Stimulated activated memory B cell treated with anti-CD40 and anti-IgM and Interleukin-4, amounts not matched to agents 10 μg/mL and 1 μg/mL and 100 μg/mL, for 72 hours (primary cell): ENCODE results near the gene TAOK1.
"Not testable (repeated sequence)": the region's sequence is repeated elsewhere in the genome, so short reads cannot be mapped to it uniquely, and the experiment has no call there.

ENCODE experiments used
- ATAC-seq: fragments of 150-1000 bp; cut with Tn5 transposase; 2 replicates; pipeline ENCODE4 v1.10.0; 2021
- H3K27ac Mint-ChIP-seq: one replicate; pipeline ENCODE4 v1.8.0; 2022; ENCODE audit warnings: mild to moderate bottlenecking, mixed read lengths
- H3K27me3 Mint-ChIP-seq: one replicate; pipeline ENCODE4 v1.8.0; 2022; ENCODE audit warnings: mixed read lengths
- H3K36me3 Mint-ChIP-seq: one replicate; pipeline ENCODE4 v1.8.0; 2022; ENCODE audit warnings: mixed read lengths
- H3K4me1 Mint-ChIP-seq: one replicate; pipeline ENCODE4 v1.8.0; 2022; ENCODE audit warnings: mixed read lengths
- H3K4me3 Mint-ChIP-seq: one replicate; pipeline ENCODE4 v1.8.0; 2022; ENCODE audit warnings: mild to moderate bottlenecking, moderate library complexity, mixed read lengths
- H3K9me3 Mint-ChIP-seq: one replicate; pipeline ENCODE4 v1.8.0; 2022; ENCODE audit warnings: mixed read lengths

Gene TAOK1

GRCh38 chr17:29389982-29390850 is at the start of gene TAOK1:
Gene TAOK1, plus strand, starts transcription at chr17:29390363. Its CDS starts 61,186 bp downstream, at chr17:29451549.
- peak within 1 kb of the TSS; percentile 96 for H3K4me3 Mint-ChIP-seq
- ATAC-seq, result peak; percentile 98
- H3K4me1 Mint-ChIP-seq, result peaks cover 45% of the 10 kb centered on the region
- no peaks in the 10 kb centered on the region for H3K27me3 Mint-ChIP-seq
- no peaks in the 10 kb centered on the region for H3K9me3 Mint-ChIP-seq
- no peaks in the 10 kb centered on the region for H3K36me3 Mint-ChIP-seq
- peak within 1 kb of the TSS; percentile 87 for H3K27ac Mint-ChIP-seq

- no peaks in the 10 kb centered on the region for H3K36me3 Mint-ChIP-seq
- no peak overlapping the region for H3K4me3 Mint-ChIP-seq
- H3K4me1 Mint-ChIP-seq, result peaks cover 7% of the 10 kb centered on the region
- no peak overlapping the region for H3K27ac Mint-ChIP-seq
- peaks cover 8% of the 10 kb centered on the region for H3K27me3 Mint-ChIP-seq
- ATAC-seq, result no peak
- no peaks in the 10 kb centered on the region for H3K9me3 Mint-ChIP-seq
Observed at GRCh38 chr17:29341726-29342125, 48.4 kb upstream of the TAOK1 start.

GRCh38 chr17:29342158-29342765 is 47.9 kb upstream of the TAOK1 start:
- Mint-ChIP-seq H3K27ac (no peak overlapping the region), H3K4me1 (peaks cover 7% of the 10 kb centered on the region), H3K4me3 (no peak overlapping the region), H3K36me3 (no peaks in the 10 kb centered on the region), H3K27me3 (peaks cover 8% of the 10 kb centered on the region), H3K9me3 (no peaks in the 10 kb centered on the region)
- peak; percentile 67 for ATAC-seq

- Mint-ChIP-seq H3K9me3 (no peaks in the 10 kb centered on the region), H3K27me3 (peaks cover 8% of the 10 kb centered on the region), H3K4me1 (peaks cover 7% of the 10 kb centered on the region), H3K27ac (no peak overlapping the region), H3K36me3 (no peaks in the 10 kb centered on the region), H3K4me3 (no peak overlapping the region)
- no peak for ATAC-seq
Observed at GRCh38 chr17:29344201-29344856, 45.8 kb upstream of the TAOK1 start.

GRCh38 chr17:29345066-29345465 is 45.1 kb upstream of the TAOK1 start:
- Mint-ChIP-seq H3K36me3 (no peaks in the 10 kb centered on the region), H3K27me3 (peaks cover 8% of the 10 kb centered on the region), H3K27ac (no peak overlapping the region), H3K9me3 (no peaks in the 10 kb centered on the region), H3K4me1 (peaks cover 7% of the 10 kb centered on the region), H3K4me3 (no peak overlapping the region)
- no peak for ATAC-seq

GRCh38 chr17:29345470-29345869 is 44.7 kb upstream of the TAOK1 start:
- not testable (repeated sequence) for H3K27me3 Mint-ChIP-seq, ATAC-seq, H3K27ac Mint-ChIP-seq, H3K9me3 Mint-ChIP-seq, H3K36me3 Mint-ChIP-seq, H3K4me3 Mint-ChIP-seq, H3K4me1 Mint-ChIP-seq

- H3K36me3 Mint-ChIP-seq, result no peaks in the 10 kb centered on the region
- peaks cover 7% of the 10 kb centered on the region for H3K4me1 Mint-ChIP-seq
- no peak for ATAC-seq
- H3K27ac Mint-ChIP-seq, result no peak overlapping the region
- H3K4me3 Mint-ChIP-seq, result no peak overlapping the region
- H3K9me3 Mint-ChIP-seq, result no peaks in the 10 kb centered on the region
- H3K27me3 Mint-ChIP-seq, result peaks cover 8% of the 10 kb centered on the region
Observed at GRCh38 chr17:29346462-29346861, 43.7 kb upstream of the TAOK1 start.

GRCh38 chr17:29347831-29348629 is 42.1 kb upstream of the TAOK1 start:
- Mint-ChIP-seq H3K9me3 (no peaks in the 10 kb centered on the region), H3K27ac (no peak overlapping the region), H3K4me1 (no peaks in the 10 kb centered on the region)

GRCh38 chr17:29349409-29349808 is 40.8 kb upstream of the TAOK1 start:
- no peak overlapping the region for H3K27ac Mint-ChIP-seq
- no peaks in the 10 kb centered on the region for H3K4me1 Mint-ChIP-seq
- peaks cover 8% of the 10 kb centered on the region for H3K27me3 Mint-ChIP-seq
- H3K9me3 Mint-ChIP-seq, result no peaks in the 10 kb centered on the region
- H3K36me3 Mint-ChIP-seq, result no peaks in the 10 kb centered on the region
- H3K4me3 Mint-ChIP-seq, result no peak overlapping the region
- ATAC-seq, result no peak

More at GRCh38 chr17:29347831-29348629, 42.1 kb upstream of the TAOK1 start:
- no peaks in the 10 kb centered on the region for H3K36me3 Mint-ChIP-seq
- ATAC-seq, result no peak
- H3K4me3 Mint-ChIP-seq, result no peak overlapping the region
- peaks cover 8% of the 10 kb centered on the region for H3K27me3 Mint-ChIP-seq

- Mint-ChIP-seq H3K4me3 (no peak overlapping the region), H3K36me3 (no peaks in the 10 kb centered on the region), H3K27ac (no peak overlapping the region), H3K9me3 (no peaks in the 10 kb centered on the region), H3K27me3 (no peaks in the 10 kb centered on the region), H3K4me1 (peaks cover 4% of the 10 kb centered on the region)
- no peak for ATAC-seq
Observed at GRCh38 chr17:29352146-29352545, 38.0 kb upstream of the TAOK1 start.

GRCh38 chr17:29357232-29357631 is 32.9 kb upstream of the TAOK1 start:
- H3K27me3 Mint-ChIP-seq, result no peaks in the 10 kb centered on the region
- no peaks in the 10 kb centered on the region for H3K36me3 Mint-ChIP-seq
- H3K27ac Mint-ChIP-seq, result no peak overlapping the region
- ATAC-seq, result no peak
- no peak overlapping the region for H3K4me3 Mint-ChIP-seq
- no peaks in the 10 kb centered on the region for H3K9me3 Mint-ChIP-seq
- H3K4me1 Mint-ChIP-seq, result peaks cover 6% of the 10 kb centered on the region

GRCh38 chr17:29357821-29358232 is 32.3 kb upstream of the TAOK1 start:
- H3K27me3 Mint-ChIP-seq, result no peaks in the 10 kb centered on the region
- no peaks in the 10 kb centered on the region for H3K36me3 Mint-ChIP-seq
- peaks cover 6% of the 10 kb centered on the region for H3K4me1 Mint-ChIP-seq
- no peak overlapping the region for H3K4me3 Mint-ChIP-seq
- ATAC-seq, result no peak
- no peaks in the 10 kb centered on the region for H3K9me3 Mint-ChIP-seq
- H3K27ac Mint-ChIP-seq, result no peak overlapping the region

- Mint-ChIP-seq H3K4me3 (no peak overlapping the region), H3K9me3 (no peaks in the 10 kb centered on the region), H3K27ac (no peak overlapping the region), H3K4me1 (peaks cover 6% of the 10 kb centered on the region), H3K27me3 (no peaks in the 10 kb centered on the region), H3K36me3 (no peaks in the 10 kb centered on the region)
- no peak for ATAC-seq
Observed at GRCh38 chr17:29358416-29358815, 31.7 kb upstream of the TAOK1 start.

GRCh38 chr17:29359777-29360176 is 30.4 kb upstream of the TAOK1 start:
- ATAC-seq, result no peak
- H3K9me3 Mint-ChIP-seq, result no peaks in the 10 kb centered on the region

GRCh38 chr17:29363716-29364115 is 26.4 kb upstream of the TAOK1 start:
- Mint-ChIP-seq H3K4me3 (no peak overlapping the region), H3K36me3 (no peaks in the 10 kb centered on the region), H3K27ac (no peak overlapping the region), H3K9me3 (no peaks in the 10 kb centered on the region), H3K4me1 (no peaks in the 10 kb centered on the region), H3K27me3 (no peaks in the 10 kb centered on the region)
- no peak for ATAC-seq

More at GRCh38 chr17:29359777-29360176, 30.4 kb upstream of the TAOK1 start:
- Mint-ChIP-seq H3K36me3 (no peaks in the 10 kb centered on the region), H3K4me3 (no peak overlapping the region), H3K4me1 (peaks cover 6% of the 10 kb centered on the region), H3K27ac (no peak overlapping the region), H3K27me3 (no peaks in the 10 kb centered on the region)
